ENCODE measurements around the gene EFHD2. TPM values are rescaled to one million over a fixed set of nuclear protein-coding genes. Genes with fewer than 3 reads are reported as not detected.
"Not testable (repeated sequence)": the region's sequence is repeated elsewhere in the genome, so short reads cannot be mapped to it uniquely, and the experiment has no call there.

Gene EFHD2
- polyA plus RNA-seq, 1 experiment = 24.0 TPM

DNA sequence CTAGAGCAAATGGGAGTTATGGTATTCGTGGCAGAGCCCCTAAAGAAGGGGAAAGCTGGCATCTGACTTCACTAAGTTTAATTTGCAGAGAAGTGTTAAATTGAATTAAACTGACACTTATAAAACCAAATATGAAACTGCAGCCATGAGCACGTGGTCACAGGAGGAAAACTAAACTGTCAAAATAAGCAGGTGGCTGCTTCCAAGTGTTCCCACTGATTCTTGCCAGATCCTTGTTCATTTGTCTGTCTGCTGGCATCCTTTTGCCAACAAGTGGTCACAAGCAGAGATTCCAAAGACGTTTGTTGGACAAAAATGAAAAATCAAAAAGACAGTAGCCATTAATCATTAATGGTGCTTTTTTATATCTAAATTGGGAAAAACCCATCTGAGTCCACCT, 59.7 kb downstream of the EFHD2 start:
- CTCF ChIA-PET = interaction anchor here (0.9 kb wide), 1 partner anchor 60 kb away, joined by 3 read pairs; no protein-coding TSS in a partner anchor
- no peak overlapping the region for H3K4me3 ChIP-seq (ENCODE audit: low read depth, low read length)
- DNase-seq (ENCODE audit: low read depth) = no peak

DNA sequence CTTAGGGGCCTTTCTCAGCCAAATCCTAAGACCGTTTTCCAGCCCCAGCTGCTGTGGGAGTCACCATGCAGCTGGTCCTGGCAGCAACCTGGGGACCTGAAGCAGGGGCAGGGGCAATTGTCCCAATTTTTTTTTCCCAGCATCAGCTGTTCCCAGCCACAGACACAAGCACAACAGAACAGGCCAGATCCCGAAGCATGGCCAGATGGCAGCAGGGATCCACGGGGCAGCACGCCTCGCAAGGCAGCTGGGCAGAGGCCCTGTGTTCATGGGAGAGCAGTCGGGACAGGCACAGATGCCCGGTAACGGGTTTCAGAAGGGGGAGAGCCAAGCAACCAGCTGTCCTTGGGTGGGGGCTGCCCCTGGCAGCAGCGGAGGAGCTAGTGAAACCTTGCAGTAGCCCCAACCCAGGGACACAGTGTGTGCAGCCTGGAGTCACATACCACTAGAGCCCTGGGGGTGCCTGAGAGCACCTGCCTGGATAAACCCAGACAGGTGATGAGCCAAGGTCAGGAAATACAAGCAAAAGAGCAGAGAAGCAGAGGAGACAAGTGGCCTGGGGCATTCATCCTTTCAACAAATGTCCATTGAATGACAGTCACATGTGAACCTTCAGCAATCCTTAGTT, 60.2 kb downstream of the EFHD2 start:
- POLR2A ChIA-PET; DNase-seq (ENCODE audit: low read depth); H3K27me3 ChIP-seq (ENCODE audit: control insufficient read depth, insufficient read depth, low read length); H3K36me3 ChIP-seq (ENCODE audit: control insufficient read depth, insufficient read depth, low read length); H3K4me3 ChIP-seq (ENCODE audit: low read depth, low read length): not testable (repeated sequence)
- CTCF ChIA-PET = interaction anchor here (0.9 kb wide), 1 partner anchor 59 kb away, joined by 3 read pairs; no protein-coding TSS in a partner anchor

More for the DNA sequence above, 59.7 kb downstream of the EFHD2 start:
- no peaks in the 10 kb centered on the region for H3K27me3 ChIP-seq (ENCODE audit: control insufficient read depth, insufficient read depth, low read length)
- TF ChIP-seq, protein P1, sequence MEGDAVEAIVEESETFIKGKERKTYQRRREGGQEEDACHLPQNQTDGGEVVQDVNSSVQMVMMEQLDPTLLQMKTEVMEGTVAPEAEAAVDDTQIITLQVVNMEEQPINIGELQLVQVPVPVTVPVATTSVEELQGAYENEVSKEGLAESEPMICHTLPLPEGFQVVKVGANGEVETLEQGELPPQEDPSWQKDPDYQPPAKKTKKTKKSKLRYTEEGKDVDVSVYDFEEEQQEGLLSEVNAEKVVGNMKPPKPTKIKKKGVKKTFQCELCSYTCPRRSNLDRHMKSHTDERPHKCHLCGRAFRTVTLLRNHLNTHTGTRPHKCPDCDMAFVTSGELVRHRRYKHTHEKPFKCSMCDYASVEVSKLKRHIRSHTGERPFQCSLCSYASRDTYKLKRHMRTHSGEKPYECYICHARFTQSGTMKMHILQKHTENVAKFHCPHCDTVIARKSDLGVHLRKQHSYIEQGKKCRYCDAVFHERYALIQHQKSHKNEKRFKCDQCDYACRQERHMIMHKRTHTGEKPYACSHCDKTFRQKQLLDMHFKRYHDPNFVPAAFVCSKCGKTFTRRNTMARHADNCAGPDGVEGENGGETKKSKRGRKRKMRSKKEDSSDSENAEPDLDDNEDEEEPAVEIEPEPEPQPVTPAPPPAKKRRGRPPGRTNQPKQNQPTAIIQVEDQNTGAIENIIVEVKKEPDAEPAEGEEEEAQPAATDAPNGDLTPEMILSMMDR (IDR thresholded peaks at IDR 0.05; ENCODE audit: insufficient read depth, low read depth, low read length) = no peak
- POLR2A ChIA-PET = no interaction called here
- no peaks in the 10 kb centered on the region for H3K36me3 ChIP-seq (ENCODE audit: control insufficient read depth, insufficient read depth, low read length)

DNA sequence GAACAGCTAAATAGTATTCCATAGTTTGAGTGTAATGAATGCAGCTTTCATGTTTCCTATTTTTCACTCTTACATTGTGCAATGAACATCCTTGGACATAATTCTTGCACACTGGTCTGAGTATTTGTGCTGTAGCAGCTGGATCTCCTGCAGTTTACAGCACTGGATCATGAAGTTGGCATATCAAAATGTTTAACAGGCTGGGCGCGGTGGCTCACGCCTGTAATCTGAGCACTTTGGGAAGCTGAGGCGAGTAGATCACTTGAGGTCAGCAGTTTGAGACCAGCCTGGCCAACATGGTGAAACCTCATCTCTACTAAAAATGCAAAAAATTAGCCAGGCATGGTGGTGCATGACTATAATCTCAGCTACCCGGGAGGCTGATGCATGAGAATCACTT, 61.4 kb downstream of the EFHD2 start:
- H3K4me3 ChIP-seq (ENCODE audit: low read depth, low read length); CTCF ChIA-PET; DNase-seq (ENCODE audit: low read depth); H3K27me3 ChIP-seq (ENCODE audit: control insufficient read depth, insufficient read depth, low read length); H3K36me3 ChIP-seq (ENCODE audit: control insufficient read depth, insufficient read depth, low read length); POLR2A ChIA-PET: not testable (repeated sequence)

DNA sequence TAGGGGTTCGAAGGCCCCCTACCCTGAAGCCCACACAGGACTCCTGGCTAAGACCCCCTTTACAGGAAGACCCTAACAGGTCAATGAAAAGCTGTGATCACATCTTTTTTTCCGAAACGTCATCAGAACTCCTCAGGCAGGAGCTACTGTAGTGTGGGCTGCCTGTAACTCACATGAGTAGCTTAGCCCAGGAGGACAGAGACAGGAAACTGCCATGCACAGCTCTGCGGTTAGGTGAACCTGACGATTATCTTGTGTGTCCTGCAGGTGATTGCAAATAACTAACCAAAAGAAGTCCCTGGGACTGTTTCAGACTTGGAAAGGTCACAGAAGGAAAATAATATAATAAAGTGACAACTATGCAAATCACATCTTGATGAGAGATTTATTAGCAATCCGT, 62.0 kb downstream of the EFHD2 start:
- H3K4me3 ChIP-seq (ENCODE audit: low read depth, low read length); H3K36me3 ChIP-seq (ENCODE audit: control insufficient read depth, insufficient read depth, low read length); DNase-seq (ENCODE audit: low read depth); H3K27me3 ChIP-seq (ENCODE audit: control insufficient read depth, insufficient read depth, low read length); CTCF ChIA-PET; POLR2A ChIA-PET: not testable (repeated sequence)

DNA sequence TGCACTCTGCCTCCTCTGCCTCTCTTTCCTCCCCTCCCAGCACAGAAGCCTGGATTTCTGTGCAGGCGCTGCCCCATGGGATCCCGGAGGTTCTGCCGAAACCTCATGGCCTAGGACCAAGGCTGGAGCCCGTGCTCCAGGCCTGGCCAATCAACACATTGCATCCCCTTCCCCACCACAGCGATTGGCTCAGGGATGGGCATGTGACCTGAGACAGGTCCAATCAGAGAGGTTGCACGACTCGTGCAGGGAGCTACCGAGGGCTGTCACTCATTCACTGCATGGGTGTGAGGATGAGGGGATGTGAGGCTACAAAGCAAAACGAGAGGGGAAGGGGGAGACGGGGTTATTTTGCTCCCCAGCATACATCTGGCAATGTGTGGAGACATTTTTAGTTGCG, 62.9 kb downstream of the EFHD2 start:
- no peaks in the 10 kb centered on the region for H3K27me3 ChIP-seq (ENCODE audit: control insufficient read depth, insufficient read depth, low read length)
- CTCF ChIA-PET = no interaction called here
- TF ChIP-seq, protein P1 (IDR thresholded peaks at IDR 0.05; ENCODE audit: insufficient read depth, low read depth, low read length) = no peak

DNA sequence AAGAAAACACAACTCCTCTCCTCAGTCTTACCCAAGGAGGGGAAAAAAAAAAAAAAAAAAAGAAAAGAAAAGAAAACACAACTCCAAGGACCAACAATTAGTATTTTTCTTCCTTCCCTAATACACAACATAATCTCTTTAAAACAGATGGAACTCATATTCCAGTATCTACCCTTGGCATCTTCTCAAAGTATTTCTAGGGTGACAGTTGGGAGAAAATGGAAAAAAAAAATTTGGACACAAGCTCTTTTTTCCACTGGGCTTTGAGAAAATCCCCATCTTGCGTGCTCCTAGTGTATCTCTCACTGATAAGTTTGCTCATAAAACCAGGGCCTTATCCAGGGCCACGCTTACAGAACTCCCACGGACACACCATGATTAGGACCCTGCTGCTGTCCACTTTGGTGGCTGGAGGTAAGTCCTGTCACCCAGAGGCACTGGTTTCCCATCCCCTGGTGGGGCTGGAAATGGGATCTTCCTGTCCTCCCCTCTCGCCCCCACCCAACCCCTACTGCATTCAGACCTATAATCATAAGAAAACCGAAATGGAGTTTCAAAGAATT, 66.1 kb downstream of the EFHD2 start, which contains the start of gene CELA2B:
Gene CELA2B, plus strand, starts transcription at position 353 of the 563 bp plus-strand sequence. Its CDS starts 22 bp downstream, at position 375.
- no peak for DNase-seq (ENCODE audit: low read depth)
- POLR2A ChIA-PET = no interaction called here
- Histone ChIP-seq H3K36me3 (ENCODE audit: control insufficient read depth, insufficient read depth, low read length) (no peaks in the 10 kb centered on the region), H3K4me3 (ENCODE audit: low read depth, low read length) (no peak within 1 kb of the TSS), H3K27me3 (ENCODE audit: control insufficient read depth, insufficient read depth, low read length) (no peaks in the 10 kb centered on the region)
- CTCF ChIA-PET = no interaction called here
- TF ChIP-seq, protein P1 (IDR thresholded peaks at IDR 0.05; ENCODE audit: insufficient read depth, low read depth, low read length) = no peak

More for the DNA sequence above, 62.9 kb downstream of the EFHD2 start:
- POLR2A ChIA-PET = no interaction called here
- no peak overlapping the region for H3K4me3 ChIP-seq (ENCODE audit: low read depth, low read length)
- H3K36me3 ChIP-seq (ENCODE audit: control insufficient read depth, insufficient read depth, low read length) = no peaks in the 10 kb centered on the region
- DNase-seq (ENCODE audit: low read depth) = no peak

DNA sequence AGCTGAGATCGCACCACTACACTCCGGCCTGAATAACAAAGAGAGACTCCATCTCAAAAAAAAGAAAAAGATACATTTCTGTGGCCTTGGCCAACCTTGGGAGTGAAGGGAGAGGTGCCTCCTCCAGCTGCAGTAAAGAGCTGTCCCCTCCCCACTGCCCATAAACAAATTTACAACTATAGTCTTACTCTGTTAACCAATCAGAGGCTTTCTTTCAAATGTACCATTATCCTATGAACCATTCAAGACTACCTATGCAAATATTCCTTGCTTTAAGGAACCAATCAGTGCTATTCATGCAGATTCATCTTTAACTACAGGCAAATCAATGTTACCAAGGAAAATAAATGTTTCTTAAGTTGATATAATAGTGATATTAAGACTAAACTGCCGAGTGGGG, 67.2 kb downstream of the EFHD2 start:
- Histone ChIP-seq H3K36me3 (ENCODE audit: control insufficient read depth, insufficient read depth, low read length) (no peaks in the 10 kb centered on the region), H3K4me3 (ENCODE audit: low read depth, low read length) (no peak overlapping the region), H3K27me3 (ENCODE audit: control insufficient read depth, insufficient read depth, low read length) (no peaks in the 10 kb centered on the region)
- POLR2A ChIA-PET = no interaction called here
- CTCF ChIA-PET = no interaction called here
- TF ChIP-seq, protein P1 (IDR thresholded peaks at IDR 0.05; ENCODE audit: insufficient read depth, low read depth, low read length) = no peak
- DNase-seq (ENCODE audit: low read depth) = no peak

All from BJ (cell line).